Pancreas (tissue), 10 donors: Measurements from ENCODE around the gene IRAK1. TPM values are rescaled to one million over a fixed set of nuclear protein-coding genes. Genes with fewer than 3 reads are reported as not detected.
A peak's percentile ranks its signal among the peaks of the same experiment; 100 is the strongest.

Source experiments
- ATAC-seq, 4 donors: fragments of 200-7000 bp; cut with Tn5 transposase; one replicate each; pipeline versions ENCODE4 v1.8.0 to v1.9.1; 2020; ENCODE audit warnings: mild to moderate bottlenecking in 4 of 4, moderate library complexity in 4 of 4
- DNase-seq, 6 donors: peaks; one replicate each; pipeline ENCODE4 v3.0.0-alpha.2; 2020
- FAIRE-seq: peaks from 2 replicates; lab custom pipeline; 2012; peaks lifted over from hg19 to GRCh38; lab: Jason Lieb, UNC
- H3K27ac ChIP-seq, 4 donors: fragments of 200-600 bp; sonication (generic); 1 replicate in 3 of 4; 2 replicates in 1 of 4; pipeline versions ENCODE4 v1.5.0 to v1.8.0; 2020
- H3K27me3 ChIP-seq, 4 donors: fragments of 200-600 bp; one replicate each; pipeline ENCODE4 v1.8.0; 2021
- H3K36me3 ChIP-seq, 3 donors: fragments of 200-600 bp; sonication (generic) in 1 of 3; one replicate each; pipeline versions ENCODE4 v1.5.0 to v1.8.0; 2020 to 2021
- H3K4me1 ChIP-seq, 3 donors: fragments of 200-600 bp; one replicate each; pipeline ENCODE4 v1.8.0; 2021
- H3K4me3 ChIP-seq, 4 donors: fragments of 200-600 bp; sonication (generic) in 2 of 4; one replicate each; pipeline versions ENCODE4 v1.5.0 to v1.8.0; 2020 to 2021
- H3K9me3 ChIP-seq, 4 donors: fragments of 200-600 bp; one replicate each; pipeline ENCODE4 v1.8.0; 2021
- CTCF ChIP-seq, 4 donors: fragments of 200-600 bp; sonication (generic) in 3 of 4; IDR thresholded peaks; one replicate each; pipeline versions ENCODE4 v1.5.0 to v1.8.0; 2021; ENCODE audit warnings: antibody characterized with exemption in 4 of 4
- WGBS, 2 donors: extraction: QIAGEN DNeasy Blood & Tissue Kit; methylation state at CpG; one replicate each; pipeline ENCODE4 v1.1.7; 2013; 5-methylcytosine and 5-hydroxymethylcytosine counted together
- intact Hi-C, 3 donors: fragments of 100-400 bp; cut with DNase I; formaldehyde crosslinking; loops; one replicate each; pipeline versions ENCODE4 v1.11.1 to v1.14.2; 2022
- polyA plus RNA-seq, 2 donors: library from polyadenylated mRNA; stranded (reverse); fragments of 200-250 nt; gene quantifications; one replicate each; pipeline ENCODE4 v1.2.3, GENCODE V29; 2013
- total RNA-seq, 6 donors: library from RNA; stranded (reverse); fragmentation: NEBNext Ultra II Directional in 4 of 6; extraction: Animal tissue kit (Norgen Biotek cat#: 25700) in 4 of 6; gene quantifications; one replicate each; pipeline versions ENCODE4 v1.2.1 to v1.2.4, GENCODE V29; 2021 to 2023
- donor health status: healthy with polysubstance abuse.
- donor health status: DM: no; HTN: no; CAD: no; lungs with moderate emphysema.
- donor health status: DM: no; HTN: no; CAD: no.
- donor health status: control.
- donor health status: control.
- donor health status: Bipolar disorder and iron deficiency.
- donor health status: DM: yes; HTN: yes; CAD: no.
- donor health status: DM: no; HTN: no; CAD: no.
- donor health status: DM: no; HTN: no; CAD: no.
- donor health status: DM: yes; HTN: yes; CAD: no.

IRAK1 gene
- total and polyA plus RNA-seq, 8 donors, result 35.8 to 103 (median 60.4) TPM

GRCh38 chrX:153971124-153971449, 48.6 kb downstream of the IRAK1 start:
- H3K4me1 ChIP-seq, result peaks cover 0 to 14% (median 0%) of the 10 kb centered on the region in 3 donors
- WGBS, 2 donors, result 0 to 3% methylated on average over 34 of the region's 34 CpGs
- no peak for TF ChIP-seq CTCF (IDR thresholded peaks at IDR 0.05)
- ATAC-seq, result peak; percentile 72 to 83 (median 74)
- H3K36me3 ChIP-seq, result no peaks in the 10 kb centered on the region
- peak; percentile 84 for FAIRE-seq
- DNase-seq, result peak; percentile 83 to 96 (median 94)
- peak overlapping the region; percentile 66 to 92 (median 78) for H3K4me3 ChIP-seq
- no peaks in the 10 kb centered on the region for H3K27me3 ChIP-seq
- H3K27ac ChIP-seq, result peak overlapping the region; percentile 94 to 99 (median 98)
- intact Hi-C loops, result no loop called here
- no peaks in the 10 kb centered on the region for H3K9me3 ChIP-seq

- DNase-seq (peak in 3 of 6 donors; percentile 43 to 80 (median 60)), ATAC-seq (peak; percentile 15 to 28 (median 22)), FAIRE-seq (no peak)
- peak overlapping the region; percentile 66 to 92 (median 78) for H3K4me3 ChIP-seq
- peaks cover 0 to 14% (median 0%) of the 10 kb centered on the region in 3 donors for H3K4me1 ChIP-seq
- peak overlapping the region; percentile 94 to 99 (median 98) for H3K27ac ChIP-seq
- H3K9me3 ChIP-seq, result no peaks in the 10 kb centered on the region
- intact Hi-C loops, result no loop called here
- TF ChIP-seq CTCF (IDR thresholded peaks at IDR 0.05), result no peak
- 0 to 6% methylated on average over 41 to 49 of the region's 49 CpGs for whole genome bisulfite sequencing, 2 donors
- no peaks in the 10 kb centered on the region for H3K27me3 ChIP-seq
- no peaks in the 10 kb centered on the region for H3K36me3 ChIP-seq
These were observed 49.2 kb downstream of the IRAK1 start for GRCh38 chrX:153970357-153971123.

GRCh38 chrX:153969904-153970356, 49.8 kb downstream of the IRAK1 start:
- Histone ChIP-seq H3K4me3 (peak overlapping the region; percentile 2 to 92 (median 44)), H3K27me3 (no peaks in the 10 kb centered on the region), H3K36me3 (no peaks in the 10 kb centered on the region), H3K27ac (peak overlapping the region in 2 of 4 donors; percentile 12 to 36), H3K4me1 (peaks cover 0 to 12% (median 0%) of the 10 kb centered on the region in 3 donors), H3K9me3 (no peaks in the 10 kb centered on the region)
- ATAC-seq, result no peak
- FAIRE-seq, result no peak
- DNase-seq, result peak in 3 of 6 donors; percentile 38 to 65 (median 62)
- intact Hi-C loops, result no loop called here
- WGBS, 2 donors, result 2 to 24% methylated on average over 26 of the region's 26 CpGs
- TF ChIP-seq CTCF (IDR thresholded peaks at IDR 0.05), result no peak

GRCh38 chrX:153969125-153969903, 50.4 kb downstream of the IRAK1 start:
- DNase-seq, result peak in 2 of 6 donors; percentile 58 to 76
- FAIRE-seq, result no peak
- 16 to 47% methylated on average over 25 of the region's 25 CpGs for WGBS, 2 donors

More at GRCh38 chrX:153969125-153969903, 50.4 kb downstream of the IRAK1 start:
- peak overlapping the region in 2 of 4 donors; percentile 12 to 36 for H3K27ac ChIP-seq
- H3K36me3 ChIP-seq, result no peaks in the 10 kb centered on the region
- no peaks in the 10 kb centered on the region for H3K27me3 ChIP-seq
- no peaks in the 10 kb centered on the region for H3K9me3 ChIP-seq
- peak overlapping the region; percentile 2 to 92 (median 44) for H3K4me3 ChIP-seq
- TF ChIP-seq CTCF (IDR thresholded peaks at IDR 0.05), result no peak
- no peak for ATAC-seq
- intact Hi-C loops, result no loop called here
- H3K4me1 ChIP-seq, result peaks cover 0 to 6% (median 0%) of the 10 kb centered on the region in 3 donors
